ENCODE measurements around the gene SRSF6.
"Not testable (repeated sequence)": the region's sequence is repeated elsewhere in the genome, so short reads cannot be mapped to it uniquely, and the experiment has no call there.

Gene SRSF6

DNA sequence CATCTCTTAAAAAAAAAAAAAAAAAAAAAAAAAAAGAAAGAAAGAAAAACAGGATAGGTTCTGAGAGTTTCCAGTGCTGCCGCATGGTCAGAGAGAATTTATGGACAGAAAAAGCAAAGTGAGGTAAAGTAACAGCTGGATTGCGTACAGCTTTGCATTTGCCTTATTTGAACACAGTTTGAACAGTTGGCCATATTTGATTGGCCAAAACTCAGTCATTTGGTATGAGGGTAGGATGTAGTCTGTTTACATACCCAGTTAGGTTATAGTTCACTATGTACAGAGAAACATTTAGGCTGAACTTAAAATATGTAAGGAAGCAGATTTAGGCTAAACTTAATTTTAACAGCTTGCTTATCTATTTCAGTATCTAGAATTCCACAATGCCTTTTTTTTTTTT, 32.3 kb downstream of the SRSF6 start:
- Histone ChIP-seq H3K36me3 (ENCODE audit: insufficient read depth, low read length) (no peaks in the 10 kb centered on the region), H3K4me2 (ENCODE audit: low read depth, low read length, poor library complexity, severe bottlenecking) (no peak overlapping the region), H3K9ac (ENCODE audit: low read depth, low read length, poor library complexity, severe bottlenecking) (no peak overlapping the region), H3K9me2 (replicated peaks; ENCODE audit: low read depth, low read length) (no peaks in the 10 kb centered on the region), H3K79me2 (ENCODE audit: insufficient read depth, low read length) (no peaks in the 10 kb centered on the region), H4K20me1 (ENCODE audit: insufficient read depth, low read length, poor library complexity, severe bottlenecking) (no peaks in the 10 kb centered on the region), H3K9me3 (ENCODE audit: insufficient read depth, low read depth, low read length) (no peaks in the 10 kb centered on the region), H2AFZ (ENCODE audit: low read length) (no peak overlapping the region), H3K4me1 (ENCODE audit: insufficient read depth, low read length, poor library complexity, severe bottlenecking) (no peaks in the 10 kb centered on the region), H3K4me3 (ENCODE audit: low read length, poor library complexity, severe bottlenecking) (no peak overlapping the region), H3K27me3 (ENCODE audit: insufficient read depth, low read length, poor library complexity, severe bottlenecking) (no peaks in the 10 kb centered on the region), H3F3A (ENCODE audit: low read depth) (no peaks in the 10 kb centered on the region)
- TF ChIP-seq CTCF (conservative IDR thresholded peaks at IDR 0.05; ENCODE audit: low read length), result no peak
- no peak for TF ChIP-seq EZH2phosphoT487 (IDR thresholded peaks at IDR 0.05; ENCODE audit: borderline replicate concordance)

- no peaks in the 10 kb centered on the region for H4K20me1 ChIP-seq (ENCODE audit: insufficient read depth, low read length, poor library complexity, severe bottlenecking)
- no peak overlapping the region for H2AFZ ChIP-seq (ENCODE audit: low read length)
- H3K9me3 ChIP-seq (ENCODE audit: insufficient read depth, low read depth, low read length), result no peaks in the 10 kb centered on the region
- H3K9me2 ChIP-seq (replicated peaks; ENCODE audit: low read depth, low read length), result no peaks in the 10 kb centered on the region
- H3K4me3 ChIP-seq (ENCODE audit: low read length, poor library complexity, severe bottlenecking), result no peak overlapping the region
- no peaks in the 10 kb centered on the region for H3K4me1 ChIP-seq (ENCODE audit: insufficient read depth, low read length, poor library complexity, severe bottlenecking)
- H3K4me2 ChIP-seq (ENCODE audit: low read depth, low read length, poor library complexity, severe bottlenecking), result no peak overlapping the region
- H3K9ac ChIP-seq (ENCODE audit: low read depth, low read length, poor library complexity, severe bottlenecking), result no peak overlapping the region
- H3K27me3 ChIP-seq (ENCODE audit: insufficient read depth, low read length, poor library complexity, severe bottlenecking), result no peaks in the 10 kb centered on the region
- H3F3A ChIP-seq (ENCODE audit: low read depth), result no peaks in the 10 kb centered on the region
- H3K36me3 ChIP-seq (ENCODE audit: insufficient read depth, low read length), result no peaks in the 10 kb centered on the region
- H3K79me2 ChIP-seq (ENCODE audit: insufficient read depth, low read length), result no peaks in the 10 kb centered on the region
- TF ChIP-seq EZH2phosphoT487 (IDR thresholded peaks at IDR 0.05; ENCODE audit: borderline replicate concordance) (no peak), CTCF (conservative IDR thresholded peaks at IDR 0.05; ENCODE audit: low read length) (no peak)
Measured at GRCh38 chr20:43492101-43492500, 34.4 kb downstream of the SRSF6 start.

- Histone ChIP-seq H2AFZ (ENCODE audit: low read length) (no peak overlapping the region), H3K9ac (ENCODE audit: low read depth, low read length, poor library complexity, severe bottlenecking) (no peak overlapping the region), H3K4me2 (ENCODE audit: low read depth, low read length, poor library complexity, severe bottlenecking) (no peak overlapping the region), H3K9me3 (ENCODE audit: insufficient read depth, low read depth, low read length) (no peaks in the 10 kb centered on the region), H3F3A (ENCODE audit: low read depth) (no peaks in the 10 kb centered on the region), H3K4me3 (ENCODE audit: low read length, poor library complexity, severe bottlenecking) (no peak overlapping the region), H3K27me3 (ENCODE audit: insufficient read depth, low read length, poor library complexity, severe bottlenecking) (no peaks in the 10 kb centered on the region), H3K79me2 (ENCODE audit: insufficient read depth, low read length) (no peaks in the 10 kb centered on the region), H3K36me3 (ENCODE audit: insufficient read depth, low read length) (no peaks in the 10 kb centered on the region), H3K9me2 (replicated peaks; ENCODE audit: low read depth, low read length) (no peaks in the 10 kb centered on the region), H4K20me1 (ENCODE audit: insufficient read depth, low read length, poor library complexity, severe bottlenecking) (no peaks in the 10 kb centered on the region), H3K4me1 (ENCODE audit: insufficient read depth, low read length, poor library complexity, severe bottlenecking) (no peaks in the 10 kb centered on the region)
- no peak for TF ChIP-seq CTCF (conservative IDR thresholded peaks at IDR 0.05; ENCODE audit: low read length)
- no peak for TF ChIP-seq EZH2phosphoT487 (IDR thresholded peaks at IDR 0.05; ENCODE audit: borderline replicate concordance)
Measured at GRCh38 chr20:43495388-43495787, 37.7 kb downstream of the SRSF6 start.

GRCh38 chr20:43502021-43502420, 44.3 kb downstream of the SRSF6 start:
- not testable (repeated sequence) for H3K79me2 ChIP-seq (ENCODE audit: insufficient read depth, low read length); H3K9ac ChIP-seq (ENCODE audit: low read depth, low read length, poor library complexity, severe bottlenecking); H3K4me3 ChIP-seq (ENCODE audit: low read length, poor library complexity, severe bottlenecking); H4K20me1 ChIP-seq (ENCODE audit: insufficient read depth, low read length, poor library complexity, severe bottlenecking); H3K36me3 ChIP-seq (ENCODE audit: insufficient read depth, low read length); H3K27me3 ChIP-seq (ENCODE audit: insufficient read depth, low read length, poor library complexity, severe bottlenecking); H3F3A ChIP-seq (ENCODE audit: low read depth); H3K9me2 ChIP-seq (replicated peaks; ENCODE audit: low read depth, low read length); H3K9me3 ChIP-seq (ENCODE audit: insufficient read depth, low read depth, low read length); H2AFZ ChIP-seq (ENCODE audit: low read length); H3K4me2 ChIP-seq (ENCODE audit: low read depth, low read length, poor library complexity, severe bottlenecking); H3K4me1 ChIP-seq (ENCODE audit: insufficient read depth, low read length, poor library complexity, severe bottlenecking)

All from Loucy (cell line).